HG02938 (cell line): ENCODE data around the gene TRPC1.
A peak's percentile ranks its signal among the peaks of the same experiment; 100 is the strongest.
"Not testable (repeated sequence)": the region's sequence is repeated elsewhere in the genome, so short reads cannot be mapped to it uniquely, and the experiment has no call there.

Experiments used
- ATAC-seq: cut with Tn5 transposase; IDR thresholded peaks from one replicate; pipeline ENCODE4 v1.9.1; 2021; ENCODE audit warnings: mild to moderate bottlenecking, moderate library complexity; ENCODE audit not compliant: unreplicated experiment

Gene TRPC1

GRCh38 chr3:142723968-142724681, at the start of gene TRPC1:
TSS of gene TRPC1 (plus strand) at chr3:142724034. CDS start at chr3:142724560, 526 bp downstream.
- ATAC-seq: peak; percentile 92

DNA sequence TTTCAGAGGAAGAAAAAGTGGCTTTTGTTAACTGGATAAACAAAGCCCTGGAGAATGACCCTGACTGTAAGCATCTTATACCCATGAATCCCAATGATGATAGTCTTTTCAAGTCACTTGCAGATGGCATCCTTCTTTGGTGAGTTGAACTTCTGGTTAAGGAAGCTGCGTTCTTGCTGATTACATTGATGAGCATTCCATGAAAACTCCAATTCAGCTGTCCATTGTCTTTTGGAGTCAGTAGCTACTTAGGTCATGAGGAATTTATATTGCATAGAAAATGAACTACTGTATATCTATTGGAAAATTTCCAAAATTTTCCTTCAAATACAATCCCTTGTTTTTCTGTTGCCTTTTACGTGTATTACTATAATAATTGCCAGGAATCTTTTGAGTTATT, 47.7 kb upstream of the TRPC1 start:
- no peak for ATAC-seq

- ATAC-seq: no peak
Observed at GRCh38 chr3:142680710-142681109, 43.1 kb upstream of the TRPC1 start.

GRCh38 chr3:142690613-142691012, 33.2 kb upstream of the TRPC1 start:
- no peak for ATAC-seq

DNA sequence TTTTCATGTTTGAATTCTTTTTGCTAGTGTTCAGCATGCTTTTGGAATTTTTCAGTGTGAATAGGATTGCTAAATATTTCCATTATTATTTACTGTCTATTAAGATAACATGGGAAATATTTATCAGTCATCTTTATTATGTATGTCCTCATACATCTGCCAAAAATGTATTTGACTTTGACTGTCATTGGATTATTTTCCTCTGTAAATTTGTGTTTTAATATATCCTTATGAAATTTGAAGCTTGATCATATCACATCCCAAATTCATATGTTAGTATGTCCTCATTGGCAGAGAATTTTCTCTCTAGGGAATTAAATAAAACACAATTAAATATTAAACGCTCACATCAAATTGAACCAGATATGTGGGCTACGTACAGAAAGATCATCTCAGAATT, 32.3 kb upstream of the TRPC1 start:
- ATAC-seq: no peak

DNA sequence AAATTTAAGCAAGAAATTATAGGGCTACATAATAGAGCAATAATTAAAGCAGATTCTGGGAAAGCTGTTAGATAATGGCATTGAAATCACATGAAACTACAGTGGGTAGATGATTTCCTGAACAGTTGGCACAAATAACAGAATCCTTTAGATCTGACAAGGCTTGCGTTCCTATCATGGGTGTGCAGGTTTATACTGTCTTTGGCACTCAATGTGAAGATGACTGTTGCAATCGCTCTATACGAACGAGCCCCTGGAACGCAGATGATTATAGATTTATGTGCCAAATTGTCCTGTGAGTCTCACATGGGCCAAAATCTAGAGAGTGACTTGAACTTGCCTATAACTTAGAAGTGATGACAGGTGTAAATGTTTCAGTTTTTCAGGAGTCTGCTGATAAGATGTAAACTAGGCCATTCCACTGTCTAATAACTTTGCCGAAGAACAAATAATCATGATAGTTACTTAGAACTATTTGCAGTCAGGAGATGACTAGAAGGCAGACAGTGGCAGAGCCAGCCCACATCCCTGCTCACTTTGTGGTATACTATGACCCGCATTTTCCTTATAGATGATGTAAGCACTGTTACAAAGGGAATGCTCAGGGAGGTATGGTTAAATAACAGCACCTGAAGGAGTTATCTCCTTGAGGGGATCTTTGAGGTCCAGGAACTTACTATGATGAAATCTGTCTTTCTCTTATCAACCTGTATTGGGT, 30.5 kb upstream of the TRPC1 start:
- no peak for ATAC-seq

DNA sequence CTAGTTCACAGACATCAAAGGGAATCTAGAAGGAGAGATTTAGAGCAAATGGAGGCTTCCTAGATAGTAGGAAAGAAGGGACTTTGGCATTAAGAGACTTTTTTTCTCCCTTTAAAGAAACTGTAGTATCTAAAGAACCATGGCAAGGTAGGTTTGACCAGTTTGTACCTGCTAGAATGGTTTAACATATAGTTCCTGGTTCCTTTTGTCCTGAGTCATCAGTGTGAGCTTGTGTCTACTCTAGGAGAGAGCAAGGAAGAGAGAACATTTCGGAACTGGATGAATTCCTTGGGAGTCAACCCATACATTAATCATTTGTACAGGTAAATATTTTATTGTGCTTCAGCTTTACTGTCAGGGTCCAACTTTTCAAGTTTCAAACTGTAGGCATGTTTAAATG, 29.6 kb upstream of the TRPC1 start:
- no peak for ATAC-seq

DNA sequence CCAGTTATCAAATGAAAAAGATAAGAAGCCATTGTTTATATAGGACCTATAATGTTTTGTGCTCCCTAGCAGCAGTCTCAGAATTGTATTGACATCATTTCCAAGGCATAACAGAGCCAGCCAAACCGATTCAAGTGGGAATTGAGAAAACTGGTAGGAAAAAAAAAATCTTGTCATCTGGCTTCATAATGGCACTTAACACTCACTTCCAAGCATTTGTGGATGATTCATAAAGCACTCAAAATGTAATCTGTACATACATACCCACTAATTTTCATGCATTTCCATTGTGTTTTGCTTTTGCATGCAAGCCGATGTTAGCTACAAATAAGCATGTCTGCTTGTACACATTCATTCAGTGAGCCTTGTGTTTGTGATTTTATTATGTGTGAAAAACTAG, 18.6 kb upstream of the TRPC1 start:
- no peak for ATAC-seq

GRCh38 chr3:142706321-142707127, 17.3 kb upstream of the TRPC1 start:
- ATAC-seq: no peak

GRCh38 chr3:142709207-142709606, 14.6 kb upstream of the TRPC1 start:
- no peak for ATAC-seq

- not testable (repeated sequence) for ATAC-seq
Observed at GRCh38 chr3:142714882-142715281, 9.0 kb upstream of the TRPC1 start.

- ATAC-seq: no peak
Observed at GRCh38 chr3:142716102-142716501, 7.7 kb upstream of the TRPC1 start.

DNA sequence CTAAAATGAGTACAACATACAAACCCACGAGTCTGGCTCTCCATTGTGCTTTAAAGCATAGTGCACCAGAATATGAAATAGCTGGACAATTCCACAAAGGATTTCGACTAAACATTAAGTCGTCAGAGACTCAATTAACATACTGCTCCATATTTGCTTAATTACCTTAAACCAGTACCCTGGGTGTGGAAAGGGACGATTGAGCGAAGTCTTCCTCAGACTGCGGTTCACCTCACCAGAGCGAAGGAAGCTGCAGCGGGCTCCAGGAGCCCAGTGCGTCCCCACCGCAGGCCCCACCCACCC, 218 bp upstream of the TRPC1 start:
- ATAC-seq: peak; percentile 21

DNA sequence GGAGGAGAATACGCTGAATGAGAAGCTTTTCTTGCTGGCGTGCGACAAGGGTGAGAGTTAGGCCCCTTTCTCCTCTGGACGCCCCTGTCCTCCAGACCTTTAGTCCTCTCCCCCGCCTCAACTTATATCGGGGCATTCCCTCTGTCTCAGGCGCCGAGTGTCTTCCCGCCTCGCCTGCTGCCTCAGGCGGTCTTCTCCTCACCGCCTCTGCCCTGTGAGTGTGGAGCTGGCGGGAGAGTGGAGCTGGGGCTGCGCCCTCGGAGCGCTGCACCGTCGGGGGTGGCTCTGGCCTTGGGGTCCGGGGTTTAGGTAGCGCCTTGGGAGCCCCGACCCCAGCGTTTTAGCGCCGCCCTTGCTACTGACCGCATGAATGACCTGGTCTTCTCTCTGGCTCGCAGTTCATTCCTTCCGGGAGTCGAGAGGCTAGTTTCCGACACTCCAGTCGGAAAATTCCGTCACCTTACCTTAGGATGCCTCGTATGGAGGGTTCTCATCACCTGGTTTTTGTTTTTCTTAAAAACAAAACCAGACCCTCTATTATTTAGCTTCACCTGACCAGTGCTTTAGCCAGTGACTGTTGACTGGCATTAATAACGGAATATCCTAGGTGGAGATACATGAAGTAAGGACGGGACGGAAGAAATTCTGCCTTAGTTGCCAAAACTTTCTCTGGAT, 985 bp downstream of the TRPC1 start:
- ATAC-seq: peak; percentile 17

- no peak for ATAC-seq
Observed at GRCh38 chr3:142725357-142725739, 1.5 kb downstream of the TRPC1 start.

GRCh38 chr3:142726017-142726416, 2.2 kb downstream of the TRPC1 start:
- ATAC-seq: no peak

- no peak for ATAC-seq
Observed at GRCh38 chr3:142732066-142732465, 8.2 kb downstream of the TRPC1 start.

- no peak for ATAC-seq
Observed at GRCh38 chr3:142734834-142735233, 11.0 kb downstream of the TRPC1 start.

DNA sequence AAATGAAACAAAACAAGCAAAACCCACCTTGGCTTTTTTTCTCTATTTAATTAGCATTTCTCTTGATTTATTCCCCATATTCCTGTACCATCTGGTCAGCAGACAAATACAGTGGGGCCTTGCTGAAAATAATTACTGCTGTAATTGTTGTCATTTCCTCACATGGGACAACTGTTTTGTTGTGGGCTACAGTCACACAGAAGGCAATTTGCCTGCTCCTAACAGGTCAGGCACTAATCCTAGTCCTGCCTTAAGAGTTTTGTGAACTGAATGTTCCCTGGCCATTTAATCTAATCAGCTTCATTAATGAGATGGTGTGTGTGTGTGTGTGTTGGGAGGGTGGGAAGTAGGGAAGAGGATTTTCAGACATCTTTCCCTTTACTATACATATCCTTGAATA, 11.6 kb downstream of the TRPC1 start:
- no peak for ATAC-seq

DNA sequence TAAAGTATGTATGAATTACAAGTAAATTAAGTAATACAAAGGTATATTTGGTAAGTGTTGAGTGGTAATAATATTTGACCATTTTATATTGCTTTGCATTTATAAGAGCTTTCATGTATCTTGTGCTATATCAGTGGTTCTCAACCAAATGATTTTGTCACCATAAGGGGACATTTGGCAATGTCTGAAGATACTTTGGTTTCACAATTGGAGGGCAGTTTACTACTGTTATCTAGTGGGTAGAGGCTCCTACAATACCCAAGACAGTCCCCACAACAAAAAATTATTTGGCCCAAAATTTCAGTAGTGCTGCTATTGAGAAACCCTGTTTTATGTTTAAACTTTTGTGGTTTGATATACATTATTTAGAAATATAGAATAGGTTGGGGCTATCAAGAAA, 14.6 kb downstream of the TRPC1 start:
- no peak for ATAC-seq

DNA sequence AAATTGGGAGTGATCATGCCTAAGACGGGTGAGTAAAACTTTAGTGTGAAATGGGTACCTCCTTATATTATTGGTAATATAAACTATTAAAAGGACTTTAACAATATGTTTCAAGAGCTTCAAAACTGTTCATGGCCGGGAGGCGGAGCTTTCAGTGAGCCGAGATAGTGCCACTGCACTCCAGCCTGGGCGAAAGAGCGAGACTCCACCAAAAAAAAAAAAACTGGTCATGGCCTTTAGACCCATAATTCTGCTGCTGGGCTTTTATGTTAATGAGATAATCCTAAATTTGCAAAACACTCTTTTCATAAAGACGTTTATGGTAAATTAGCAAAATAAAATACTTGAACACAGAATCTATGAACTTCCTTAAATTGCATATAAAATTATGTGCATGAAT, 22.8 kb downstream of the TRPC1 start:
- ATAC-seq: no peak
